Stimulated activated CD8-positive, alpha-beta memory T cell treated with anti-CD3 and anti-CD28 coated beads, Interleukin-12 subunit alpha, Interleukin-12 subunit beta, amount 100 ng/mL, for 1 hour (primary cell): ENCODE measurements around the gene APMAP.
A peak's percentile ranks its signal among the peaks of the same experiment; 100 is the strongest.
"Not testable (repeated sequence)": the region's sequence is repeated elsewhere in the genome, so short reads cannot be mapped to it uniquely, and the experiment has no call there.

Experiments
- DNase-seq: peaks from one replicate; pipeline ENCODE4 v3.0.0-alpha.2; 2020; ENCODE audit warnings: low read depth

APMAP gene

GRCh38 chr20:24951536-24952083 lies 40.9 kb downstream of the APMAP start:
- no peak for DNase-seq

GRCh38 chr20:24950836-24951525 lies 41.6 kb downstream of the APMAP start:
- DNase-seq, result no peak

GRCh38 chr20:24950128-24950835 lies 42.3 kb downstream of the APMAP start:
- no peak for DNase-seq

- no peak for DNase-seq
Measured at GRCh38 chr20:24949756-24950127, 42.8 kb downstream of the APMAP start.

GRCh38 chr20:24948939-24949679 lies 43.4 kb downstream of the APMAP start, which contains the start of gene CST7:
Gene CST7 (plus strand): TSS chr20:24949269. CDS start chr20:24949506, 237 bp downstream.
- DNase-seq, result peak; percentile 84

- DNase-seq, result not testable (repeated sequence)
Measured at GRCh38 chr20:24948396-24948938, 44.1 kb downstream of the APMAP start.

- not testable (repeated sequence) for DNase-seq
Measured at GRCh38 chr20:24946376-24946775, 46.2 kb downstream of the APMAP start.

- DNase-seq, result no peak
Measured at GRCh38 chr20:24943731-24944130, 48.8 kb downstream of the APMAP start.

GRCh38 chr20:24943196-24943595 lies 49.4 kb downstream of the APMAP start:
- DNase-seq, result no peak

GRCh38 chr20:24942679-24943078 lies 49.9 kb downstream of the APMAP start:
- DNase-seq, result no peak

- no peak for DNase-seq
Measured at GRCh38 chr20:24939036-24939435, 53.5 kb downstream of the APMAP start.

GRCh38 chr20:24938498-24938897 lies 54.1 kb downstream of the APMAP start:
- DNase-seq, result no peak

- no peak for DNase-seq
Measured at GRCh38 chr20:24937579-24937978, 55.0 kb downstream of the APMAP start.

- no peak for DNase-seq
Measured at GRCh38 chr20:24936526-24937407, 55.8 kb downstream of the APMAP start.

- no peak for DNase-seq
Measured at GRCh38 chr20:24935766-24936525, 56.6 kb downstream of the APMAP start.

GRCh38 chr20:24935140-24935539 lies 57.4 kb downstream of the APMAP start:
- DNase-seq, result no peak

GRCh38 chr20:24934716-24935115 lies 57.8 kb downstream of the APMAP start:
- no peak for DNase-seq

GRCh38 chr20:24934101-24934661 lies 58.4 kb downstream of the APMAP start:
- DNase-seq, result no peak

GRCh38 chr20:24933266-24933908 lies 59.2 kb downstream of the APMAP start:
- no peak for DNase-seq

GRCh38 chr20:24931893-24932292 lies 60.7 kb downstream of the APMAP start:
- DNase-seq, result not testable (repeated sequence)
